H54 (cell line): Measurements from ENCODE around the gene LRRC8B.
A peak's percentile ranks its signal among the peaks of the same experiment; 100 is the strongest.
"Not testable (repeated sequence)": the region's sequence is repeated elsewhere in the genome, so short reads cannot be mapped to it uniquely, and the experiment has no call there.

Experiments
- DNase-seq: peaks from one replicate; pipeline ENCODE4 v3.0.0; 2011; ENCODE audit warnings: low spot score, mixed read lengths; ENCODE audit not compliant: insufficient read length
- FAIRE-seq: peaks from 3 replicates; lab custom pipeline; 2011; peaks lifted over from hg19 to GRCh38; lab: Jason Lieb, UNC
- POLR2A ChIP-seq: IDR thresholded peaks from 2 replicates; pipeline ENCODE4 v1.6.1; 2011; ENCODE audit warnings: low read depth, mild to moderate bottlenecking, low read length

LRRC8B gene

GRCh38 chr1:89524369-89525168 is at the start of gene LRRC8B:
LRRC8B (plus strand) TSS chr1:89524829; CDS start chr1:89582651, 57,822 bp downstream.
- peak; percentile 60 for TF ChIP-seq POLR2A
- peak; percentile 73 for DNase-seq
- FAIRE-seq: peak; percentile 53

- no peak for FAIRE-seq
- DNase-seq: no peak
- no peak for TF ChIP-seq POLR2A
Measured at GRCh38 chr1:89475269-89475668, 49.4 kb upstream of the LRRC8B start.

DNA sequence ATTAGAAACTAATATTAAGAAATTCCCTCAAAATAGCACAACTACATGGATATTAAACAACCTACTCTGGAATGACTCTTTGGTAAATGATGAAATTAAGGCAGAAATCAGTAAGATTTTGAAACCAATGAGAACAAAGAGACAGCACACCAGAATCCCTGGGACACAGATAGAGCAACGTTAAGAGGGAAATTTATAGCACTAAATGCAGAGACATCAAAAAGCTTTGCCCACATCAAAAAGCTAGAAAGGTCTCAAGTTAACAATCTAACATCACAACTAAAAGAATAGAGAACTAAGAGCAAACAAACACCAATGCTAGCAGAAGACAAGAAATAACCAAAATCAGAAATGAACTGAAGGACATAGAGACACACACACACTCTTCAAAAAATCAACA is 48.6 kb upstream of the LRRC8B start:
- TF ChIP-seq POLR2A: no peak

DNA sequence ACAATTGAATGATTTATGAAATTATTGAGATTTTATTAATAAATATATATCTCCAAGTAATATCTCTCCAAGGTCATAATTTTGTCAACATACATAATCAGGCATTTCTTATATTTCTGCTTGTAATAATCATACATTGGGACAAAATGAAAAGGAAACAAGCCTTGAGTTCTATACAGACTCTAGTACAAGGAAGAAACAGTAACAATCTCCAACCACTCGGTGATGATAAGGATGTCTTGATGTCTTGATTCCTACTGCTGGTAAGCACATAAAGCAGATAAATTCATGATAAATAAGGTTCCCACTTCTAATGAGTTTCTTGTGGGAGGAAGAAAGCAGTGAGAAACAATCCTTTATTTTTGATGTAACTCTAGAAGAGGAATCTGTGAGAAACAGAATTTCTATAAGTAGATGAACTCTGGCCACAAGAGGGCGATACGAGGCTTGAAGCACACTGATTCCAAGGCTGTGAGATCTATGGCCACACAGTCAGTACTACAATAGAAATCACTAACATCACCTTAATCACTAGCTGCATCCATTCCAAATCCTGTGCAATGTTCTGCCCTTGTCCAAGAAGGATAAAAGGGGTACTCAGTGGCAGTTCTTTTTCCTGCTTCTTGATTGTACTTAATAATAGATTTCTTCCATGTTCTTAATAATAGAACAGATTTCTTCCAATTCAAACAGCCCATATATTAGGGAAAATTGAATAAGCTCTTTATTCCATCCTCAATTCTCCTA is 41.4 kb upstream of the LRRC8B start:
- peak; percentile 14 for DNase-seq
- FAIRE-seq: peak; percentile 95
- TF ChIP-seq POLR2A: no peak

More for the DNA sequence above, 48.6 kb upstream of the LRRC8B start:
- no peak for DNase-seq
- FAIRE-seq: no peak

- FAIRE-seq: no peak
- TF ChIP-seq POLR2A: no peak
- DNase-seq: no peak
Measured at GRCh38 chr1:89483757-89484077, 40.9 kb upstream of the LRRC8B start.

- FAIRE-seq (no peak), DNase-seq (no peak)
- no peak for TF ChIP-seq POLR2A
Measured at GRCh38 chr1:89484092-89485038, 40.3 kb upstream of the LRRC8B start.

DNA sequence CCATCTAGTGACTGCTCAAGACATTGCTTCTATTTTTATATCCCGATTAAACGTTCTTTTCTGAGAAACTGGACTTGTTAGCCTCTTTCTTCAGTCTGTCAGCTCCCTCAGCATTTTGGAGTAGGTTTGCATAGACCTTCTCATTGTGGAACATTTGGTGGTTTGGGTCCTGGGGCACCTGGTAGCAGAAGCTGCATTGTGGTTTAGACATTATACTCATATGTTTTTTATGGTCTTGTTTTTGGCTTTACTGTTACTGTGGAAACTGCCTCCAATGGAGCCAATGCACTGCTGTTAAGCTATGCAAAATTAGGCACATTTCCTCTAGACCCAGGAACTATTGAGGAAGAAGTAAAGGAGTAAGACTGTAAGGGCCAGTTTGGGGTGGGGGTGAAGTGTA is 36.7 kb upstream of the LRRC8B start:
- DNase-seq (no peak), FAIRE-seq (no peak)
- TF ChIP-seq POLR2A: no peak

DNA sequence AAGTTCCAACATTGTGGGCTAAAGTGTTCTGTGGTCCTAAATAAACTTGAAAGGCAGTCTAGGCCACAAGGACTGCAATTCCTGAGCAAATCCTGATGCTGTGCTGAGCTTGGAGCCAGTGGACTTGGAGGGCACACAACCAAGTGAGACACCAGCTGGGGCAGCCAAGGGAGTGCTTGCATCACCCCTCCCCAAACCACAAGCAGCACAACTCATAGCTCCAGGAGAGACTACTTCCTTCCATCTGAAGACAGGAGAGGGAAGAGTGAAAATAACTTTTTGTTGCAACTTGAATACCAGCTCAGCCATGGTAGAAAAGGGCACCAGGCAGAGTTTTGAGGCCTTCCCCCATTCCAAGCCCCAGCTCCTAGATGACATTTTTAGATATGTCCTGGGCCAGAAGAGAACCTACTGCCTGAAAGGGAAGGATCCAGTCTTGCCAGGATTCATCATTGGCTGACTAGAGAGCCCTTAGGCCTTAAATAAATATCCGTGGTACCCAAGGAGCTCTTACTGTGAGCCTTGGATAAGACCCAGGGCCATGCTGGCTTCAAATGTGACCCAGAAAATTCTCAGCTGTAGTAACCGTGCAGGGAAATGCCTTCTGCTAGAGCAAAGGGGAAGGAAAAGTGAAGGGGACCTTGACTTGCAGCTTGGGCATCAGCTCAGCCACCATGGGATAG is 35.4 kb upstream of the LRRC8B start:
- TF ChIP-seq POLR2A: no peak
- DNase-seq (no peak), FAIRE-seq (no peak)

- no peak for TF ChIP-seq POLR2A
- DNase-seq: no peak
- FAIRE-seq: no peak
Measured at GRCh38 chr1:89490389-89490788, 34.2 kb upstream of the LRRC8B start.

GRCh38 chr1:89499320-89499719 is 25.3 kb upstream of the LRRC8B start:
- TF ChIP-seq POLR2A: no peak
- FAIRE-seq (no peak), DNase-seq (no peak)

- no peak for TF ChIP-seq POLR2A
- FAIRE-seq (no peak), DNase-seq (no peak)
Measured at GRCh38 chr1:89502042-89502441, 22.6 kb upstream of the LRRC8B start.

- no peak for TF ChIP-seq POLR2A
- no peak for FAIRE-seq
- DNase-seq: no peak
Measured at GRCh38 chr1:89502895-89503294, 21.7 kb upstream of the LRRC8B start.

DNA sequence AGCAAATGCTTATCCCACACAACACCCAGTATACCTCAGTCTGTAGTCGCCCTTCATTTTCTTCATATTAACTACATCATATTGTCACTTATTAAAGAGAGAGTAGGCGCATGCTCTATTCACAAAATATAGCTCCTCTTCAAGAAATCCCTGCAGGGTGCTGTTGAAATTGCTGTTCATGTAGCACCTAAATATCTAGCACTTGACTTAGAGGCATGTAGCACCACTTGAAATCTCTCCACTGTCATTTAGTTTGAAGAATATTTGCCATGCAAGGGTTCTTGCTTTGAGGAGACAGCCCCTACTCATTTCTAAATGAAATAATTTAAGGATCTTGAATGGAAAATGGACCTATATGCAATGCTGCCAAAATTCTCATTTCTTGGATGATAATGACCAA is 20.9 kb upstream of the LRRC8B start:
- no peak for TF ChIP-seq POLR2A
- DNase-seq (no peak), FAIRE-seq (no peak)

DNA sequence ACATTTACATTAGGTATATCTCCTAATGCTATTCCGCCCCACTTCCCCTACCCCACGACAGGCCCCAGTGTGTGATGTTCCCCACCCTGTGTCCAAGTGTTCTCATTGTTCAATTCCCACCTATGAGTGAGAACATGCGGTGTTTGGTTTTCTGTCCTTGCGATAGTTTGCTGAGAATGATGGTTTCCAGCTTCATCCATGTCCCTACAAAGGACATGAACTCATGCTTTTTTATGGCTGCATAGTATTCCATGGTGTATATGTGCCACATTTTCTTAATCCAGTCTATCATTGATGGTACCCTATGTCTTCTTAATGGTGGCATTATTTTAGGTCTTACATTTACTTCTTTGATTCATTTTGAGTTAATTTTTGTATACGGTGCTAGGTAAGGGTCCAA is 14.6 kb upstream of the LRRC8B start:
- DNase-seq, FAIRE-seq: not testable (repeated sequence)
